GM18909 (cell line): ENCODE data around the gene XRCC1.

Source experiments
- ATAC-seq: cut with Tn5 transposase; IDR thresholded peaks from one replicate; pipeline ENCODE4 v1.9.1; 2021; ENCODE audit warnings: mild to moderate bottlenecking; ENCODE audit not compliant: unreplicated experiment, poor library complexity

The XRCC1 gene

GRCh38 chr19:43578787-43579186 lies 3.5 kb upstream of the XRCC1 start:
- no peak for ATAC-seq

GRCh38 chr19:43575955-43576878 lies 890 bp upstream of the XRCC1 start:
- no peak for ATAC-seq

GRCh38 chr19:43574424-43575155 lies 737 bp downstream of the XRCC1 start:
- ATAC-seq, result no peak

- no peak for ATAC-seq
Observed at GRCh38 chr19:43572171-43572588, 3.1 kb downstream of the XRCC1 start.

- no peak for ATAC-seq
Observed at GRCh38 chr19:43570174-43570791, 5.0 kb downstream of the XRCC1 start.

GRCh38 chr19:43569657-43570056 lies 5.7 kb downstream of the XRCC1 start:
- ATAC-seq, result no peak

GRCh38 chr19:43564800-43565199 lies 10.5 kb downstream of the XRCC1 start:
- ATAC-seq, result no peak

GRCh38 chr19:43563816-43564457 lies 11.4 kb downstream of the XRCC1 start:
- no peak for ATAC-seq

GRCh38 chr19:43562698-43563241 lies 12.6 kb downstream of the XRCC1 start:
- ATAC-seq, result peak; percentile 75

GRCh38 chr19:43562226-43562697 lies 13.1 kb downstream of the XRCC1 start:
- ATAC-seq, result no peak

- ATAC-seq, result no peak
Observed at GRCh38 chr19:43561139-43561970, 14.0 kb downstream of the XRCC1 start.

- ATAC-seq, result no peak
Observed at GRCh38 chr19:43560687-43561086, 14.6 kb downstream of the XRCC1 start.

GRCh38 chr19:43555185-43555770 lies 20.0 kb downstream of the XRCC1 start:
- ATAC-seq, result no peak

GRCh38 chr19:43554317-43554895 lies 20.9 kb downstream of the XRCC1 start:
- ATAC-seq, result no peak

- ATAC-seq, result no peak
Observed at GRCh38 chr19:43553656-43554055, 21.7 kb downstream of the XRCC1 start.

- ATAC-seq, result no peak
Observed at GRCh38 chr19:43552616-43553015, 22.7 kb downstream of the XRCC1 start.

- ATAC-seq, result no peak
Observed at GRCh38 chr19:43552198-43552450, 23.2 kb downstream of the XRCC1 start.

- no peak for ATAC-seq
Observed at GRCh38 chr19:43551399-43552197, 23.7 kb downstream of the XRCC1 start.
